ENCODE data around the gene CYP4F2. TPM values are rescaled to one million over a fixed set of nuclear protein-coding genes. Genes with fewer than 3 reads are reported as not detected.

The CYP4F2 gene
- total and polyA plus RNA-seq, 9 of the 15 experiments (the other 6 are each of a cell fraction or from before 2014, with no cell fraction given) = 0.10 to 0.56 (median 0.32) TPM; not detected in 2

DNA sequence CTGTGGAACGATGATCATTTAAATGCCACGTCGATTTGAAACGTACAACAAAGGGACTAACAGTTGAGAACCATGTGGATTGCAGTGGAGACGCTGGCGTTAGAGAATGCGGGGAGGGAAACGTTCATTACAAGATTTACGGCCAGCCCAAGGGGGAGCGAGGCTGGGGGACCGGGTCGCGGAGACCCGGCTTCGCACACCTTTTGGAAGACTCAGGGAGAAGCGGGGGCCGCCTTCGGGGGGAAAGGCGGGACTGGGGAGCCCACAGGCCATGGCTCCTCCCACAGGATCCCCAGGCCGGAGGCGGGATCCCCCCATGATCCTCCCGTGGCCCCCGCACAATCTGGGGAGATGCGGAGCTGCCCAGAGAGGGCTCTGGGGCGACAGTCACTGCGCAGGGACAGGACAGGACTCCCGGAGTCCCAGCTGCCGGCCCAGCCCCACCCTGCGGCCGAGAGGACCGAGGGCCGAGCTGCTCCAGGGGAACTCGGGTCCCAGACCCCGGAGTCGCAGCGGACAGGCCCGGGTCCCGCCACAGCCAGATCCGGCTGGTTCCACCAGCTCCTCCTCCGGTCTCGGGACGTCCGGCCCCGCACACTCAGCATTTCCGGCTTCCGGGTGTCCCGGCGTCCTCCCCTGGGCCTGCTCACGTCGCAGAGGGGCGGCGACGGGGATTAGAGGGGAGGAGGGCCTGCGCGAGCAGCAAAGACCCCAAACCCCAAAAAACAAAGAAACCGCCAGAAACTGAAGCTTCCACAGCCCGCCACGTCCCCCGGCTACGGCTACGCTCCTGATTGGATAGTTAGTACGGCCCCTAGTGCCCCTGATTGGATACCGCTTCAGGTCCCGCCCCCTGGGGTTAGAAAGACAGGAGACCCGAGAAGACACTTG lies 61.3 kb downstream of the CYP4F2 start (continued):
- no peak for TF ChIP-seq PHB2 (IDR thresholded peaks at IDR 0.05; ENCODE audit: low read depth)
- TF ChIP-seq, protein P1, sequence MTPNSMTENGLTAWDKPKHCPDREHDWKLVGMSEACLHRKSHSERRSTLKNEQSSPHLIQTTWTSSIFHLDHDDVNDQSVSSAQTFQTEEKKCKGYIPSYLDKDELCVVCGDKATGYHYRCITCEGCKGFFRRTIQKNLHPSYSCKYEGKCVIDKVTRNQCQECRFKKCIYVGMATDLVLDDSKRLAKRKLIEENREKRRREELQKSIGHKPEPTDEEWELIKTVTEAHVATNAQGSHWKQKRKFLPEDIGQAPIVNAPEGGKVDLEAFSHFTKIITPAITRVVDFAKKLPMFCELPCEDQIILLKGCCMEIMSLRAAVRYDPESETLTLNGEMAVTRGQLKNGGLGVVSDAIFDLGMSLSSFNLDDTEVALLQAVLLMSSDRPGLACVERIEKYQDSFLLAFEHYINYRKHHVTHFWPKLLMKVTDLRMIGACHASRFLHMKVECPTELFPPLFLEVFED (CRISPR knock-in tag; conservative IDR thresholded peaks at IDR 0.05) = peak; percentile 36; the same call in 1 of the 2 replicates
- no peak for TF ChIP-seq GTF2F1 (IDR thresholded peaks at IDR 0.05; ENCODE audit: low read depth, low read length)
- TF ChIP-seq, protein P2, sequence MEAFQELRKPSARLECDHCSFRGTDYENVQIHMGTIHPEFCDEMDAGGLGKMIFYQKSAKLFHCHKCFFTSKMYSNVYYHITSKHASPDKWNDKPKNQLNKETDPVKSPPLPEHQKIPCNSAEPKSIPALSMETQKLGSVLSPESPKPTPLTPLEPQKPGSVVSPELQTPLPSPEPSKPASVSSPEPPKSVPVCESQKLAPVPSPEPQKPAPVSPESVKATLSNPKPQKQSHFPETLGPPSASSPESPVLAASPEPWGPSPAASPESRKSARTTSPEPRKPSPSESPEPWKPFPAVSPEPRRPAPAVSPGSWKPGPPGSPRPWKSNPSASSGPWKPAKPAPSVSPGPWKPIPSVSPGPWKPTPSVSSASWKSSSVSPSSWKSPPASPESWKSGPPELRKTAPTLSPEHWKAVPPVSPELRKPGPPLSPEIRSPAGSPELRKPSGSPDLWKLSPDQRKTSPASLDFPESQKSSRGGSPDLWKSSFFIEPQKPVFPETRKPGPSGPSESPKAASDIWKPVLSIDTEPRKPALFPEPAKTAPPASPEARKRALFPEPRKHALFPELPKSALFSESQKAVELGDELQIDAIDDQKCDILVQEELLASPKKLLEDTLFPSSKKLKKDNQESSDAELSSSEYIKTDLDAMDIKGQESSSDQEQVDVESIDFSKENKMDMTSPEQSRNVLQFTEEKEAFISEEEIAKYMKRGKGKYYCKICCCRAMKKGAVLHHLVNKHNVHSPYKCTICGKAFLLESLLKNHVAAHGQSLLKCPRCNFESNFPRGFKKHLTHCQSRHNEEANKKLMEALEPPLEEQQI (IDR thresholded peaks at IDR 0.05) = no peak; the same call in 1 of the 2 replicates
- peak; percentile 56; the same call in 1 of the 2 replicates for TF ChIP-seq KAT7 (CRISPR knock-in tag; IDR thresholded peaks at IDR 0.05; ENCODE audit: borderline replicate concordance)
- no peak for TF ChIP-seq FOXJ2 (tag; IDR thresholded peaks at IDR 0.05)
- TF ChIP-seq ZNF668 (CRISPR knock-in tag; IDR thresholded peaks at IDR 0.05) = no peak
- TF ChIP-seq SP1 (CRISPR knock-in tag; IDR thresholded peaks at IDR 0.05) = peak; percentile 87
- no peak; the same call in 1 of the 2 replicates for TF ChIP-seq POLR2AphosphoS5 (IDR thresholded peaks at IDR 0.05; ENCODE audit: control insufficient read depth, insufficient read depth, low read depth, low read length)
- no peak for TF ChIP-seq GTF2A2 (tag; IDR thresholded peaks at IDR 0.05)
- TF ChIP-seq, protein P3, sequence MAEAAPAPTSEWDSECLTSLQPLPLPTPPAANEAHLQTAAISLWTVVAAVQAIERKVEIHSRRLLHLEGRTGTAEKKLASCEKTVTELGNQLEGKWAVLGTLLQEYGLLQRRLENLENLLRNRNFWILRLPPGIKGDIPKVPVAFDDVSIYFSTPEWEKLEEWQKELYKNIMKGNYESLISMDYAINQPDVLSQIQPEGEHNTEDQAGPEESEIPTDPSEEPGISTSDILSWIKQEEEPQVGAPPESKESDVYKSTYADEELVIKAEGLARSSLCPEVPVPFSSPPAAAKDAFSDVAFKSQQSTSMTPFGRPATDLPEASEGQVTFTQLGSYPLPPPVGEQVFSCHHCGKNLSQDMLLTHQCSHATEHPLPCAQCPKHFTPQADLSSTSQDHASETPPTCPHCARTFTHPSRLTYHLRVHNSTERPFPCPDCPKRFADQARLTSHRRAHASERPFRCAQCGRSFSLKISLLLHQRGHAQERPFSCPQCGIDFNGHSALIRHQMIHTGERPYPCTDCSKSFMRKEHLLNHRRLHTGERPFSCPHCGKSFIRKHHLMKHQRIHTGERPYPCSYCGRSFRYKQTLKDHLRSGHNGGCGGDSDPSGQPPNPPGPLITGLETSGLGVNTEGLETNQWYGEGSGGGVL (CRISPR knock-in tag; IDR thresholded peaks at IDR 0.05) = no peak
- peak; percentile 83 for TF ChIP-seq SMAD3 (CRISPR knock-in tag; conservative IDR thresholded peaks at IDR 0.05)
- TF ChIP-seq, protein P4, sequence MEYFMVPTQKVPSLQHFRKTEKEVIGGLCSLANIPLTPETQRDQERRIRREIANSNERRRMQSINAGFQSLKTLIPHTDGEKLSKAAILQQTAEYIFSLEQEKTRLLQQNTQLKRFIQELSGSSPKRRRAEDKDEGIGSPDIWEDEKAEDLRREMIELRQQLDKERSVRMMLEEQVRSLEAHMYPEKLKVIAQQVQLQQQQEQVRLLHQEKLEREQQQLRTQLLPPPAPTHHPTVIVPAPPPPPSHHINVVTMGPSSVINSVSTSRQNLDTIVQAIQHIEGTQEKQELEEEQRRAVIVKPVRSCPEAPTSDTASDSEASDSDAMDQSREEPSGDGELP (CRISPR knock-in tag; IDR thresholded peaks at IDR 0.05; ENCODE audit: borderline replicate concordance) = peak; percentile 85
- no peak for TF ChIP-seq EWSR1 (IDR thresholded peaks at IDR 0.05; ENCODE audit: borderline replicate concordance, low read depth, partially characterized antibody)
- no peak for TF ChIP-seq TGIF2 (CRISPR knock-in tag; IDR thresholded peaks at IDR 0.05)
- TF ChIP-seq ERF (CRISPR knock-in tag; IDR thresholded peaks at IDR 0.05) = peak; percentile 96
- peak; percentile 76; the same call in 1 of the 2 replicates for TF ChIP-seq PATZ1 (CRISPR knock-in tag; IDR thresholded peaks at IDR 0.05; ENCODE audit: borderline replicate concordance)

All from K562 (cell line).